K562 (cell line): ENCODE data around the gene DNAJC1.

ENCODE experiments used
- CBX5 ChIP-seq: IDR thresholded peaks from 2 replicates; pipeline ENCODE4 v1.6.1; 2014; ENCODE audit warnings: low read depth, borderline replicate concordance
- CTCF ChIP-seq, 3 experiments: IDR thresholded peaks in 2 of 3; conservative IDR thresholded peaks in 1 of 3; 2 replicates each; pipeline ENCODE4 v1.5.1; 2011 to 2012; ENCODE audit warnings: low read length in 3 of 3, mild to moderate bottlenecking in 3 of 3, control low read depth in 2 of 3, improper control_type of control experiment in 1 of 3, inconsistent platforms in 1 of 3, low read depth in 1 of 3, mixed read lengths in 1 of 3, moderate library complexity in 1 of 3; ENCODE audit not compliant: insufficient read depth in 2 of 3
- ELK1 ChIP-seq: sonication (generic); formaldehyde crosslinking; IDR thresholded peaks from 2 replicates; pipeline ENCODE4 v1.8.1; 2022; ENCODE audit warnings: missing genetic modification reagents
- EZH2 ChIP-seq: IDR thresholded peaks from 2 replicates; pipeline ENCODE4 v1.6.1; 2012; ENCODE audit warnings: low read depth, mild to moderate bottlenecking, inconsistent platforms, low read length, borderline replicate concordance
- KLF1 ChIP-seq: fragments of 450-650 bp; IDR thresholded peaks from 2 replicates; pipeline ENCODE4 v1.6.1; 2016; ENCODE audit warnings: missing genetic modification characterization, missing compliant biosample characterization
- NCOA2 ChIP-seq, 2 experiments: fragments of 450-650 bp; IDR thresholded peaks; 2 replicates each; pipeline ENCODE4 v1.6.1; 2018; ENCODE audit warnings: mild to moderate bottlenecking in 2 of 2, moderate library complexity in 1 of 2; ENCODE audit not compliant: partially characterized antibody in 2 of 2
- ZNF282 ChIP-seq: sonication (generic); formaldehyde crosslinking; IDR thresholded peaks from 2 replicates; pipeline ENCODE4 v1.8.1; 2023; ENCODE audit warnings: missing genetic modification reagents

DNA sequence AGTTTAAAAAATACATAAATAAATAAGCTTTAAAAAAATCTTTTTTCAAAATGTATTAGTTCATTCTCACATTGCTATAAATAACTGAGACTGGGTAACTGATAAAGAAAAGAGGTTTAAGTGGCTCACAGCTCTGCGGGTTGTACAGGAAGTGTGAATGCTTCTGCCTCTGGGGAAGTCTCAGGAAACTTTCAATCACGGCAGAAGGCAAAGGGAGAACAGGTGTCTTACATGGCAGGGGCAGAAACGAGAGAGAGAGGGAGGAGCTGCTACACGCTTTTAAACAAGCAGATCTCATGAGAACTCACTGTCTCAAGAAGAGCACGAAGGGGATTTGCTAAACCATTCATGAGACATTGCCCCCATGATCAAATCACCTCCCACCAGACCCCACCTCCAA is 114.6 kb downstream of the DNAJC1 start:
- TF ChIP-seq CTCF (IDR thresholded peaks at IDR 0.05 in 2 of 3, conservative IDR thresholded peaks at IDR 0.05 in 1 of 3; ENCODE audit: insufficient read depth in 2 of 3, low read depth in 1 of 3, low read length in 3 of 3) (no peak), CBX5 (no peak), ELK1 (CRISPR knock-in tag) (no peak), NCOA2 (IDR thresholded peaks at IDR 0.05; ENCODE audit: partially characterized antibody in 2 of 2) (no peak), KLF1 (tag) (no peak), ZNF282 (CRISPR knock-in tag) (no peak), EZH2 (no peak)
